Globus pallidus (tissue), 1 donor: Measurements from ENCODE around the gene VSTM4.
A peak's percentile ranks its signal among the peaks of the same experiment; 100 is the strongest.

ENCODE experiments used
- DNase-seq: peaks from one replicate; pipeline ENCODE4 v3.0.0-alpha.2; 2015; ENCODE audit warnings: low spot score

Gene VSTM4

GRCh38 chr10:49116509-49117375 is 1.4 kb upstream of the VSTM4 start:
- DNase-seq, result no peak

GRCh38 chr10:49115796-49116508 is 630 bp upstream of the VSTM4 start:
- no peak for DNase-seq

GRCh38 chr10:49114718-49115014 is 656 bp downstream of the VSTM4 start:
- DNase-seq, result peak; percentile 41

GRCh38 chr10:49113741-49114141 is 1.6 kb downstream of the VSTM4 start:
- DNase-seq, result no peak

DNA sequence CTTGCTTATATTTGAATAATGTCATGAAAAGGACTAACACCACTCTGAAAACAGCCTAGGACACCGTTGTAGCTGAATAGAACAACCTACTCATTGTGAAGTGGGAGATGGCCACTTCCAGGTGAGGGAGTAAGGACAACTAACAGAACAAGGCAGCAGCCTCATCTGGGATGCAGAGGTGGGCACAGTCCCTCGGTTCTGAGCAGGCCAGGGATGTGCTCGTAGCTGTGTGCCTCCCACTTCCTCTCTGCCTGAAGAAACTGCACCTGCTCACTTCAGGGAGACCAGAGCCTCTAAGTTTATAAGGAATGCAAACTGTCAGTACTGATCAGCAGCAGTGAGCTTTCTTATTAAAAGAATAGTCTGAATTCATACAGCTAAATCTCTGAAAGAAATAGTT is 2.5 kb downstream of the VSTM4 start:
- no peak for DNase-seq

GRCh38 chr10:49112098-49112497 is 3.2 kb downstream of the VSTM4 start:
- DNase-seq, result no peak

DNA sequence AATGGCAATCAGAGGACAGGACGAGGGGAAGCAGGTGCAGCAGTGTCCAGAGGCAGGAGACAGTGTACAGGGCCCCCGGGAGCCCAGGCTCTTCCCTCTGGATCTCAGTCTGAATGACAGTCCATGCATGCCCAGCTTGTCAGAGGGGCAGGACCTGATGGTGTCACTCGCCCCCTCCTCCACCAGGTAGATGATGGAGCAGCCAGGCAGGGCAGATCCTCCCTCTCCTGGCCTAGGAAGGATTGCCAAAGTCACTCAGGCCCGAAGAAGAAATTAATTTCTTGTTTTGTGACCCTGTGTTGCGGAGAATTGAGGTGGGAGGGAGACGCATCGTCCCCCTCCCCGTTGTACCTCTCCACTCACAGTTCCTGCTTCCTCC is 4.0 kb downstream of the VSTM4 start:
- DNase-seq, result no peak

DNA sequence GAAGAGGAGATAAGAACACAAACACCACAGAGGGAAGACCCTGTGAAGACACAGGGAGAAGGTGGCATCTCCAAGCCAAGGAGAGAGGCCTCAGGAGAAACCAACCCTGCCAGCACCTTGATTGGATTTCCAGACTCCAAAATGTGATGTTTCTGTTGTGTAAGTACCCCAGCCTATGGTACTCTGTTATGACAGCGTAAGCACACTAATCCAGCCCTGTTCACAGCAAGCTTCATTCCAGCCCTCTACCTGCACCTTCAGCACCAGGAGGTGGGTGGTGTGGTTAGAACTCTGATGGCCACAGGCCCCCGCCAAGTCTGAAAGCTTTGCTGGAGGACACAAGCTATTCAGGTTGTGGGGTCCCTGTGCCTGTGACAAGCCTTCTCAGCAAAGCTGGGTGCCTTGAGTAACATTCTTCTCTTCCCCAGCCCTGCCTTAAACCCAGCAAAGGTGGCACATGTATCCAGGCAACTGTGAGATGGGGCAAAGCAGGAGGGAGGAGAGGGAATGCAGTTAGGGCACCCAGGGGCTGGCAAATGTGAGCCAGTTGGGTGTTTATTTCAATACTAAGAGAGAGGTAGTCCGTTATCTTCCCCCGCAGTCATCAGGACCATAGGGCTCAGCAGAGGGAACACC is 4.5 kb downstream of the VSTM4 start:
- DNase-seq, result no peak

DNA sequence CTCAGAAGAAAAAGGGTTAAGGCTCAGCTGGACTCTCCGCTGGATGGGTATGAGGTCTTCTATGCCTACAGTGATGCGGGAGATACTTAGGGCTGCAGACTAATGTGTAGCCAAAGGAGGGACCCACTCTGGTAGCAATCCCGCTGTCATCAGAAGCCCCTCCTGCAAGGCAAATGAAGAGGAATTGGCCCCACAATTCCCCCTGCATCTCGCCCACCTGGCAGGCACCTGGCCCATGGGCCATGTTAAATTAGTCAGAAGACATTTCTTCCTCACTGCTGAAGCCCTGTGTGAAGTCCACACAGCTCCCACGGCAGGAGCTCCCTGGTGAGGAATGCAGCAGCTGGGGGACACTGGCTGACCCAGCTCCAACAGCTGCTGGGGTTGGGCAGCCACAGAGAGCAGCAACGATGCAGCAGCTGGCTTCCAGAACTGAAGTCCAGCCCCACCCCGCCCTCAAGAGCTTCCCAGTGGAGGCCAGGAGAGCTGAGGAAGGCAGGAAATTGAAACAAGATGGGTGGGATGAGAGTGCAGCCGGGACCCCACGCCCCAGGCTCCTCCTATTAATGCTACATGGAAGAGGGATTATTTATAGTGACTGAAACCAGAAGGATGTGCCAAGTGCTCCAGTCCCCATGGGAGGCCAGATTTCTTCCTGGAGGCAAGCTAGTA is 5.5 kb downstream of the VSTM4 start:
- peak; percentile 26 for DNase-seq

DNA sequence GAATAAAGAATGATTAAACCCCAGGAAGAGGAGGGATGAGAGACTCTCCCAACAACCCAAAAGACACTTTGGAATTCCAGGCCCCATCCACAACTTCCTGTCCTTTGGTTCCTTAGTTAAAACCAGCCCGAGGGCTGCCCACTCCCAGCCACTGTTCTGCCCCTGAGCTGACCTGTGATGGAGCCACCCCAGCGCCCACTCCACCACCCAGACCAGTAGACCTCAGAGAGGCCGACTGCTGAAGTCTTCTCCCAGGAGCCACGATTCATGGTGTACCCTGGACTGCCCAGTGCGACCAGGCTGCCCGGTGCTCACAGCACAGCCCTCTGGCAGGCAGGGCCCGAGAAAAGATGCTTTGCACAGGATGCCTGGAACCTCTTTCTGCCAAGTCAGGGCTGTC is 6.7 kb downstream of the VSTM4 start:
- no peak for DNase-seq

- DNase-seq, result no peak
These were observed 7.4 kb downstream of the VSTM4 start for GRCh38 chr10:49107887-49108267.

DNA sequence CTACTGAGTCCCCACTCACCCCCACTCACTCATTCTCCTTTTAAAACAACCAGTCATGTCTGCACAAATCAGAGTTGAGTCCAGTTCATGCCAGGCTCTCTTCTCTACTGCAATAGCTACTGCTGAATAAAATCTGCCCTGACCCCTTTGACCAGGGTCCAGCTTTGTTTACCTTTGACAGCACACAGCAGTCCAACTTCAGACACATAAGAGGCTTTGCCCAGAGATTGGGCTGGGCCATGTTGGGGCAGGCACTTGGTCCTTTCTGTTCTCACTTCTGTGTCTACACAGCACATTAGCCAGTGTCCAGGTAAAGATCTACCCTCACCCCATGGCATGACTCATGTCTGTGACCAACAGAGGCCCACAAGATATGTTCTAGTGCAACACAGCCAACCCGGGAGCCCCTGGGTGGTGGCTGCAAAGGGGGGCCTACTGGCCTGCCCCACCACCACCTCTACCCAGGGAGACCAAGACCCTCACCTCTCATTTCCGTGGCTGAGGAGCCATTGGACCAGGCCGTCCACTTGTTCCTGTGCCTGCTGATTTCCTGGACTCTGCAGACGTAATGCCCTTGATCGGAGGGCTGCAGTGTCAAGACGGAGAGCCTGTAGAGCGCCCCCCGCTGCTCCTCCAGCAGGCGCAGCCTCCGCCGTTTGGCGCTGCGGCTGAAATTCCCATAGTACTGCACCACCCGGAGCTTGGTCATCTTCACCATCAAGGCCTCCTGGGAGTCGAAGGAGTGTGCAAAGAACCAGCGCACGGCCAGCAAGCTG is 8.0 kb downstream of the VSTM4 start:
- DNase-seq, result no peak

DNA sequence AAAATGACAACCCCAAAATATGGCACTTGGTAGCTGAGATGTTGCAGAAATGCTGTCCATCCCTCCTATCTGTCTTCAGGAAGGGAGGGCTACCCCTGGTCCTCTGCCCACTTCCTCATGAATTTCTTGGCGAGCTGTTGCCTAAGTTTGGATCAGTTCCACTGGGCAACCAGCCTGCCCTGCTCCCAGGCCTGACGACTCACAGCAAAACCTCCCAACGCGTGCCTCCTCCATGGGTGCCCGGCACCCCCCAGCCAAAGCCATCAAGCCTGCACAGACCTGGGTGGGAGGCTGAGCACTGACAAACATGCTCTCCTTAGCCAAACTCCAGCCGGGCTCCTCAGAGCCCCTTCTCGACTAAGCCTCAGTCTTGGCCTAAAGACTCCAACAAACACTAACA is 8.9 kb downstream of the VSTM4 start:
- DNase-seq, result peak; percentile 54

DNA sequence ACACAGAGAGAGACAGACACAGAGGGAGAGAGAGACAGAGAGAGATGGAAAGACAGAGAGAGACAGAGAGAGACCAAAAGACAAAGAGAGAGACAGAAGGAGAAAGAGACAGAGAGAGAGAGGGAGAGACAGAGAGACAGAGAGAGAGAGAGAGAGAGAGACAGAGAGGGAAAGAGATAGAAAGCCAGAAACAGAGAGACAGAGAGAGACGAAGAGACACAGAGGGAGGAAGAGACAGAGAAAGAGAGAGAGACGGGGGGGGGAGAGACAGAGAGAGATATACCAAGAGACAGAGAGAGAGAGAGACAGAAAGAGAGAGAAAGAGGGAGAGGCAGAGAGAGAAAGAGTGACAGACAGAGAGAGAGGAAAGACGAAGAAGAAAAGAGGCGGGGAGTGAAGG is 10.2 kb downstream of the VSTM4 start:
- DNase-seq, result no peak

GRCh38 chr10:49104323-49104722 is 11.0 kb downstream of the VSTM4 start:
- DNase-seq, result no peak

DNA sequence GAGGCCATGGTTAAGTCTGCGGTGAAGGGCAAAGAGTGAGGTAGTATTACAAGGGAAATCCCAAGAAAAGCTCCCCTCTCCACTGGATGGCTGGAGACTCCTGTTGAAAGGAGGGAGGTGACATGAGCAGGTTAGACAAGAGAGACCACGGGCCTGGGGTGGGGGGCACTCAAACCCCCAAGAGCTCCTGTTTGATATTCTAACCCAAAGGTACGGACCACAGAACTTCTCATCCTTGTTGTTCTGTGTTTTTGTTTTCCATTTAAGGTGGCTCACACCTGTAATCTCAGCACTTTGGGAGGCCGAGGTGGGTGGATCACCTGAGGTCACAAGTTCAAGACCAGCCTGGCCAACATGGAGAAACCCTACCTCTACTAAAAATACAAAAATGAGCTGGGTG is 11.6 kb downstream of the VSTM4 start:
- DNase-seq, result no peak

DNA sequence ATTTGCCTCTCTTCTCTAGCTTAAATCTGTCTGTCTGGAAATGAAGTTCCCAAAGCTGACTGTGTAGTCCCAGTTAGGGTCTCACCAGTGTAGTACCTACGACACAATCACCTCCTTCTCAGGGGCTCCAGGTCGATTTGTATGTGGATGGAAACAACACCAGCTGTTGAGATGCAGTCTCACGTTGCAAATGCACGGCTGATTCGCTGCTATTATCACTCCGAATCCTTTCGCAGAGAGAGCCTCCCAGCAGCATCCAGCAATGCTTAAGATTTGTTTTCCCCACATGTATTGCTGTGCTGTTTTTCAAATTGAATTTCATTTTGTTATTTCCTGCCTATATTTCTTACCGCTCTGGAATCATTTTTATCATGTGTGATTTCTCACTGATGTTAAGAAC is 16.3 kb downstream of the VSTM4 start:
- DNase-seq, result no peak

DNA sequence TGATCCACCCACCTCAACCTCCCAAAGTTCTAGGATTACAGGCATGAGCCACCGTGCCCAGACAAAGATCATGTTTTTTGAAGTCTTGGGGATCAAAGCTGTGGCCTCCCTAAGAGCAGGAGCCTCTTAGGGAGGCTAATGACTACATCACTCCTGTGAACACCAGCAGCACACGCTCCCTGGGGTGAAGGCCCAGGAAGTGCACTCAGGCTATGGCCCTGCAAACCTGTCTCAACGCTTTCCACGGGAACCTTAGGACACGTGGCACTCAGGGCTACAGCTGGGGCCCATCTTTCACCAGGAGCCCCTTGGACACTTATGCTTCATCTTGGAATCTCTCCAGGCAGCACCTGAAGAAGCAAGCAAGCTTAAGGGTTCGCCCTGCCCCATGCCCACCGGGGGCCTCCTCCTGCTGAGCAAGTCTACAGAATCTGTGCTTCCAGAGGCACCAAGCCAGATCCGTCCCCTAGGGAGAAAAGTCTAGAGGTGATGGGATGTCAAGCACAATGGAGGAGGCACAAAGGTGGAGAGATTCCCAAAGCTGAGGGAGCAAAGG is 18.4 kb downstream of the VSTM4 start:
- DNase-seq, result no peak

- no peak for DNase-seq
These were observed 20.7 kb downstream of the VSTM4 start for GRCh38 chr10:49094646-49095045.

DNA sequence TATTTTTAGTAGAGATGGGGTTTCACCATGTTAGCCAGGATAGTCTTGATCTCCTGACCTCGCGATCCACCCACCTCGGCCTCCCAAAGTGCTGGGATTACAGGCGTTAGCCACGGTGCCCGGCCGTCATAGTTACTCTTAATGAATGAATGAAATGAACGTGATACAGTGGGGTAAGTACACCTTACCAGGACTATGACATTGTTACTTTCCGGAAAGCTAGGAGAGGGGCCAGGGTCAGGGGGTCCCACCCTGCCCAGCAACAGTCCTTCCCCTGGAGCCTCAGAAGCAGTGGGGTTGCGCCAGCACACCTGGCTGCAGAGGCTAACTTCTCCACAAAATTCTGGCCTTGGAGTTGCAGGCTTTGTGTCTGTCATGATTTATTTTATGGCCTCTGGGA is 21.4 kb downstream of the VSTM4 start:
- DNase-seq, result no peak

- no peak for DNase-seq
These were observed 22.8 kb downstream of the VSTM4 start for GRCh38 chr10:49092477-49092876.
